HepG2 (cell line): ENCODE measurements around the gene ITIH1. TPM values are rescaled to one million over a fixed set of nuclear protein-coding genes. Genes with fewer than 3 reads are reported as not detected.
A peak's percentile ranks its signal among the peaks of the same experiment; 100 is the strongest.

Experiments used
- ATAD3A ChIP-seq: sonication (generic); formaldehyde crosslinking; IDR thresholded peaks from 2 replicates; pipeline ENCODE4 v1.4.0; 2020; ENCODE audit warnings: missing genetic modification reagents
- FOXA1 ChIP-seq, 2 experiments: fragments of 450-650 bp in 1 of 2; sonication (generic) in 1 of 2; formaldehyde crosslinking in 1 of 2; IDR thresholded peaks; 2 replicates each; pipeline versions ENCODE4 v1.4.0 to v1.6.1; 2016 to 2020; ENCODE audit warnings: missing genetic modification reagents in 1 of 2
- RARA ChIP-seq: IDR thresholded peaks from 2 replicates; pipeline ENCODE4 v1.6.1; 2016; ENCODE audit warnings: missing genetic modification reagents, missing compliant biosample characterization
- REL ChIP-seq: sonication (generic); formaldehyde crosslinking; conservative IDR thresholded peaks from 2 replicates; pipeline ENCODE4 v1.8.0; 2022; ENCODE audit warnings: mild to moderate bottlenecking, missing genetic modification reagents, moderate library complexity
- SALL1 ChIP-seq: sonication (generic); formaldehyde crosslinking; IDR thresholded peaks from 2 replicates; pipeline ENCODE4 v1.8.0; 2022; ENCODE audit warnings: mild to moderate bottlenecking, missing genetic modification reagents
- SSRP1 ChIP-seq: IDR thresholded peaks from 2 replicates; pipeline ENCODE4 v1.6.1; 2016; ENCODE audit warnings: control low read depth
- XRCC5 ChIP-seq: fragments of 200-400 bp; formaldehyde crosslinking; optimal IDR thresholded peaks from 2 replicates; pipeline ENCODE3; 2017; ENCODE audit warnings: mild to moderate bottlenecking, low read length
- ZBTB38 ChIP-seq: sonication (generic); formaldehyde crosslinking; IDR thresholded peaks from 2 replicates; pipeline ENCODE4 v1.5.1; 2020; ENCODE audit warnings: mild to moderate bottlenecking, missing genetic modification reagents
- ZNF292 ChIP-seq: sonication (generic); formaldehyde crosslinking; IDR thresholded peaks from 2 replicates; pipeline ENCODE4 v1.8.1; 2022; ENCODE audit warnings: mild to moderate bottlenecking, low read depth, missing genetic modification reagents, borderline replicate concordance
- polyA plus RNA-seq, 8 experiments: library from polyadenylated mRNA; depleted of rRNA in 3 of 8; stranded (reverse) in 7 of 8; unstranded in 1 of 8; fragments of >200 nt; fragmentation: Illumina TruSeq in 4 of 8; extraction: Trizol in 4 of 8; gene quantifications; 2 replicates each; pipeline versions ENCODE4 v1.2.1 to v1.2.3, GENCODE V29; 2011 to 2016; ENCODE audit warnings: low read depth in 4 of 8, missing spikeins in 1 of 8, mixed read lengths in 1 of 8; ENCODE audit not compliant: insufficient read depth in 1 of 8
- total RNA-seq, 5 experiments: library from RNA; depleted of rRNA; stranded (reverse); fragments of >200 nt; fragmentation: Illumina TruSeq; extraction: Trizol; gene quantifications; 2 replicates each; pipeline ENCODE4 v1.2.3, GENCODE V29; 2016; ENCODE audit warnings: low read depth in 1 of 5
- TF ChIP-seq, protein P1 (sequence below): sonication (generic); formaldehyde crosslinking; IDR thresholded peaks from 2 replicates; pipeline ENCODE4 v1.5.0; 2020; ENCODE audit warnings: mild to moderate bottlenecking, missing genetic modification reagents
- TF ChIP-seq, protein P2 (sequence below): sonication (generic); formaldehyde crosslinking; conservative IDR thresholded peaks from 2 replicates; pipeline ENCODE4 v1.5.0; 2020; ENCODE audit warnings: missing genetic modification reagents
- TF ChIP-seq, protein P3 (sequence below): sonication (generic); formaldehyde crosslinking; IDR thresholded peaks from 2 replicates; pipeline ENCODE4 v1.5.1; 2020; ENCODE audit warnings: mild to moderate bottlenecking, missing genetic modification reagents, moderate library complexity
- TF ChIP-seq, protein P4 (sequence below): sonication (generic); formaldehyde crosslinking; conservative IDR thresholded peaks from 2 replicates; pipeline ENCODE4 v1.4.0; 2020; ENCODE audit warnings: missing genetic modification reagents
- TF ChIP-seq, protein P5 (sequence below): sonication (generic); formaldehyde crosslinking; IDR thresholded peaks from 2 replicates; pipeline ENCODE4 v1.8.0; 2022; ENCODE audit warnings: missing genetic modification reagents, mild to moderate bottlenecking, borderline replicate concordance

ITIH1 gene
- total and polyA plus RNA-seq, 2 of the 13 experiments (the other 11 are each of a cell fraction or from before 2014, with no cell fraction given) = 12.3 to 19.6 TPM

DNA sequence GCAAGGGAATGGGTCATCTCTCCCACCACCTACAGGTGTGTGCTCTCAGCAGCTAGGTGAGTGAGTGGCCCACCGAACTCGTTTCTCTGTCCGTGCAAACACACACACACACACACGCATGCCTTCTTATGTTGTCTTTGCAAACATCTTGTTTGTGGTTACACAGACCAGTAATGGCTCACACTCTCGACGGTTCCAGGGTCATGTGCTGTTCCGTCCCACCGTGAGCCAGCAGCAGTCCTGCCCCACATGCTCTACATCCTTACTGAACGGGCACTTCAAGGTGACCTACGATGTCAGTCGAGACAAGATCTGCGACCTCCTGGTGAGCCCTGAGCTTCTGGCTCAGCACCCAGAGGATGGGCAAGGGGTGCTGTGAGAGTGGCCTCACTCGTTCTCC is 4.3 kb downstream of the ITIH1 start (continued):
- TF ChIP-seq, protein P1, sequence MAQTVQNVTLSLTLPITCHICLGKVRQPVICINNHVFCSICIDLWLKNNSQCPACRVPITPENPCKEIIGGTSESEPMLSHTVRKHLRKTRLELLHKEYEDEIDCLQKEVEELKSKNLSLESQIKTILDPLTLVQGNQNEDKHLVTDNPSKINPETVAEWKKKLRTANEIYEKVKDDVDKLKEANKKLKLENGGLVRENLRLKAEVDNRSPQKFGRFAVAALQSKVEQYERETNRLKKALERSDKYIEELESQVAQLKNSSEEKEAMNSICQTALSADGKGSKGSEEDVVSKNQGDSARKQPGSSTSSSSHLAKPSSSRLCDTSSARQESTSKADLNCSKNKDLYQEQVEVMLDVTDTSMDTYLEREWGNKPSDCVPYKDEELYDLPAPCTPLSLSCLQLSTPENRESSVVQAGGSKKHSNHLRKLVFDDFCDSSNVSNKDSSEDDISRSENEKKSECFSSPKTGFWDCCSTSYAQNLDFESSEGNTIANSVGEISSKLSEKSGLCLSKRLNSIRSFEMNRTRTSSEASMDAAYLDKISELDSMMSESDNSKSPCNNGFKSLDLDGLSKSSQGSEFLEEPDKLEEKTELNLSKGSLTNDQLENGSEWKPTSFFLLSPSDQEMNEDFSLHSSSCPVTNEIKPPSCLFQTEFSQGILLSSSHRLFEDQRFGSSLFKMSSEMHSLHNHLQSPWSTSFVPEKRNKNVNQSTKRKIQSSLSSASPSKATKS = no peak
- 0 out of 2 replicates have a peak, but pooled peaks have one; percentile 16 for TF ChIP-seq RARA (CRISPR knock-in tag)
- no peak for TF ChIP-seq FOXA1 (IDR thresholded peaks at IDR 0.05)
- TF ChIP-seq FOXA1 (CRISPR knock-in tag; IDR thresholded peaks at IDR 0.05) = no peak
- TF ChIP-seq ZNF292 (CRISPR knock-in tag) = no peak
- 0 out of 2 replicates have a peak, but pooled peaks have one; percentile 37 for TF ChIP-seq ZBTB38 (CRISPR knock-in tag)
- no peak for TF ChIP-seq SSRP1
- TF ChIP-seq, protein P2, sequence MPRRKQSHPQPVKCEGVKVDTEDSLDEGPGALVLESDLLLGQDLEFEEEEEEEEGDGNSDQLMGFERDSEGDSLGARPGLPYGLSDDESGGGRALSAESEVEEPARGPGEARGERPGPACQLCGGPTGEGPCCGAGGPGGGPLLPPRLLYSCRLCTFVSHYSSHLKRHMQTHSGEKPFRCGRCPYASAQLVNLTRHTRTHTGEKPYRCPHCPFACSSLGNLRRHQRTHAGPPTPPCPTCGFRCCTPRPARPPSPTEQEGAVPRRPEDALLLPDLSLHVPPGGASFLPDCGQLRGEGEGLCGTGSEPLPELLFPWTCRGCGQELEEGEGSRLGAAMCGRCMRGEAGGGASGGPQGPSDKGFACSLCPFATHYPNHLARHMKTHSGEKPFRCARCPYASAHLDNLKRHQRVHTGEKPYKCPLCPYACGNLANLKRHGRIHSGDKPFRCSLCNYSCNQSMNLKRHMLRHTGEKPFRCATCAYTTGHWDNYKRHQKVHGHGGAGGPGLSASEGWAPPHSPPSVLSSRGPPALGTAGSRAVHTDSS = no peak
- TF ChIP-seq, protein P3, sequence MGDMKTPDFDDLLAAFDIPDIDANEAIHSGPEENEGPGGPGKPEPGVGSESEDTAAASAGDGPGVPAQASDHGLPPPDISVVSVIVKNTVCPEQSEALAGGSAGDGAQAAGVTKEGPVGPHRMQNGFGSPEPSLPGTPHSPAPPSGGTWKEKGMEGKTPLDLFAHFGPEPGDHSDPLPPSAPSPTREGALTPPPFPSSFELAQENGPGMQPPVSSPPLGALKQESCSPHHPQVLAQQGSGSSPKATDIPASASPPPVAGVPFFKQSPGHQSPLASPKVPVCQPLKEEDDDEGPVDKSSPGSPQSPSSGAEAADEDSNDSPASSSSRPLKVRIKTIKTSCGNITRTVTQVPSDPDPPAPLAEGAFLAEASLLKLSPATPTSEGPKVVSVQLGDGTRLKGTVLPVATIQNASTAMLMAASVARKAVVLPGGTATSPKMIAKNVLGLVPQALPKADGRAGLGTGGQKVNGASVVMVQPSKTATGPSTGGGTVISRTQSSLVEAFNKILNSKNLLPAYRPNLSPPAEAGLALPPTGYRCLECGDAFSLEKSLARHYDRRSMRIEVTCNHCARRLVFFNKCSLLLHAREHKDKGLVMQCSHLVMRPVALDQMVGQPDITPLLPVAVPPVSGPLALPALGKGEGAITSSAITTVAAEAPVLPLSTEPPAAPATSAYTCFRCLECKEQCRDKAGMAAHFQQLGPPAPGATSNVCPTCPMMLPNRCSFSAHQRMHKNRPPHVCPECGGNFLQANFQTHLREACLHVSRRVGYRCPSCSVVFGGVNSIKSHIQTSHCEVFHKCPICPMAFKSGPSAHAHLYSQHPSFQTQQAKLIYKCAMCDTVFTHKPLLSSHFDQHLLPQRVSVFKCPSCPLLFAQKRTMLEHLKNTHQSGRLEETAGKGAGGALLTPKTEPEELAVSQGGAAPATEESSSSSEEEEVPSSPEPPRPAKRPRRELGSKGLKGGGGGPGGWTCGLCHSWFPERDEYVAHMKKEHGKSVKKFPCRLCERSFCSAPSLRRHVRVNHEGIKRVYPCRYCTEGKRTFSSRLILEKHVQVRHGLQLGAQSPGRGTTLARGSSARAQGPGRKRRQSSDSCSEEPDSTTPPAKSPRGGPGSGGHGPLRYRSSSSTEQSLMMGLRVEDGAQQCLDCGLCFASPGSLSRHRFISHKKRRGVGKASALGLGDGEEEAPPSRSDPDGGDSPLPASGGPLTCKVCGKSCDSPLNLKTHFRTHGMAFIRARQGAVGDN (CRISPR knock-in tag) = peak; percentile 58
- TF ChIP-seq REL (CRISPR knock-in tag) = no peak
- TF ChIP-seq, protein P4, sequence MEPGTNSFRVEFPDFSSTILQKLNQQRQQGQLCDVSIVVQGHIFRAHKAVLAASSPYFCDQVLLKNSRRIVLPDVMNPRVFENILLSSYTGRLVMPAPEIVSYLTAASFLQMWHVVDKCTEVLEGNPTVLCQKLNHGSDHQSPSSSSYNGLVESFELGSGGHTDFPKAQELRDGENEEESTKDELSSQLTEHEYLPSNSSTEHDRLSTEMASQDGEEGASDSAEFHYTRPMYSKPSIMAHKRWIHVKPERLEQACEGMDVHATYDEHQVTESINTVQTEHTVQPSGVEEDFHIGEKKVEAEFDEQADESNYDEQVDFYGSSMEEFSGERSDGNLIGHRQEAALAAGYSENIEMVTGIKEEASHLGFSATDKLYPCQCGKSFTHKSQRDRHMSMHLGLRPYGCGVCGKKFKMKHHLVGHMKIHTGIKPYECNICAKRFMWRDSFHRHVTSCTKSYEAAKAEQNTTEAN (CRISPR knock-in tag) = no peak
- TF ChIP-seq XRCC5 = no peak
- TF ChIP-seq SALL1 (CRISPR knock-in tag) = 0 out of 2 replicates have a peak, but pooled peaks have one; percentile 18
- TF ChIP-seq ATAD3A (CRISPR knock-in tag) = no peak
- TF ChIP-seq, protein P5, sequence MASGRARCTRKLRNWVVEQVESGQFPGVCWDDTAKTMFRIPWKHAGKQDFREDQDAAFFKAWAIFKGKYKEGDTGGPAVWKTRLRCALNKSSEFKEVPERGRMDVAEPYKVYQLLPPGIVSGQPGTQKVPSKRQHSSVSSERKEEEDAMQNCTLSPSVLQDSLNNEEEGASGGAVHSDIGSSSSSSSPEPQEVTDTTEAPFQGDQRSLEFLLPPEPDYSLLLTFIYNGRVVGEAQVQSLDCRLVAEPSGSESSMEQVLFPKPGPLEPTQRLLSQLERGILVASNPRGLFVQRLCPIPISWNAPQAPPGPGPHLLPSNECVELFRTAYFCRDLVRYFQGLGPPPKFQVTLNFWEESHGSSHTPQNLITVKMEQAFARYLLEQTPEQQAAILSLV = no peak
